HepG2 (cell line): ENCODE measurements around the gene ACAP2. TPM values are rescaled to one million over a fixed set of nuclear protein-coding genes. Genes with fewer than 3 reads are reported as not detected.

Source experiments
- NFAT5 ChIP-seq: sonication (generic); formaldehyde crosslinking; IDR thresholded peaks from 2 replicates; pipeline ENCODE4 v1.4.0; 2020; ENCODE audit warnings: missing genetic modification reagents
- PHF20 ChIP-seq: sonication (generic); formaldehyde crosslinking; IDR thresholded peaks from 2 replicates; pipeline ENCODE4 v1.5.0; 2020; ENCODE audit warnings: mild to moderate bottlenecking, missing genetic modification reagents
- SAFB2 ChIP-seq: sonication (generic); formaldehyde crosslinking; IDR thresholded peaks from 2 replicates; pipeline ENCODE4 v1.5.1; 2020; ENCODE audit warnings: missing genetic modification reagents, low read depth, mild to moderate bottlenecking, borderline replicate concordance
- SP1 ChIP-seq, 2 experiments: fragments of 450-650 bp in 1 of 2; sonication (generic) in 1 of 2; formaldehyde crosslinking in 1 of 2; IDR thresholded peaks; 2 replicates each; pipeline versions ENCODE4 v1.4.0 to v1.6.1; 2016 to 2020; ENCODE audit warnings: missing genetic modification reagents in 1 of 2
- ZEB1 ChIP-seq: IDR thresholded peaks from 2 replicates; pipeline ENCODE4 v1.6.1; 2012; ENCODE audit warnings: mild to moderate bottlenecking, low read depth, inconsistent platforms; ENCODE audit not compliant: insufficient replicate concordance
- ZHX2 ChIP-seq, 2 experiments: sonication (generic) in 1 of 2; formaldehyde crosslinking in 1 of 2; IDR thresholded peaks; 2 replicates each; pipeline versions ENCODE4 v1.6.1 to v1.9.0; 2014 to 2022; ENCODE audit warnings: antibody characterized with exemption in 1 of 2, borderline replicate concordance in 1 of 2, inconsistent platforms in 1 of 2, low read depth in 1 of 2, missing genetic modification reagents in 1 of 2
- ZNF652 ChIP-seq: IDR thresholded peaks from 2 replicates; pipeline ENCODE4 v1.6.1; 2016; ENCODE audit warnings: low read depth, borderline replicate concordance
- ZNF737 ChIP-seq: sonication (generic); formaldehyde crosslinking; IDR thresholded peaks from 2 replicates; pipeline ENCODE4 v1.5.0; 2020; ENCODE audit warnings: missing genetic modification reagents, mild to moderate bottlenecking, borderline replicate concordance
- ZSCAN22 ChIP-seq: sonication (generic); formaldehyde crosslinking; IDR thresholded peaks from 2 replicates; pipeline ENCODE4 v1.4.0; 2020; ENCODE audit warnings: mild to moderate bottlenecking, missing genetic modification reagents
- polyA plus RNA-seq, 8 experiments: library from polyadenylated mRNA; depleted of rRNA in 3 of 8; stranded (reverse) in 7 of 8; unstranded in 1 of 8; fragments of >200 nt; fragmentation: Illumina TruSeq in 4 of 8; extraction: Trizol in 4 of 8; gene quantifications; 2 replicates each; pipeline versions ENCODE4 v1.2.1 to v1.2.3, GENCODE V29; 2011 to 2016; ENCODE audit warnings: low read depth in 4 of 8, missing spikeins in 1 of 8, mixed read lengths in 1 of 8; ENCODE audit not compliant: insufficient read depth in 1 of 8
- total RNA-seq, 5 experiments: library from RNA; depleted of rRNA; stranded (reverse); fragments of >200 nt; fragmentation: Illumina TruSeq; extraction: Trizol; gene quantifications; 2 replicates each; pipeline ENCODE4 v1.2.3, GENCODE V29; 2016; ENCODE audit warnings: low read depth in 1 of 5
- TF ChIP-seq, protein P1 (sequence below): sonication (generic); formaldehyde crosslinking; IDR thresholded peaks from 2 replicates; pipeline ENCODE4 v1.4.0; 2020; ENCODE audit warnings: mild to moderate bottlenecking, missing genetic modification reagents

The ACAP2 gene
- total and polyA plus RNA-seq, 2 of the 13 experiments (the other 11 are each of a cell fraction or from before 2014, with no cell fraction given): 7.3 to 23.9 TPM

GRCh38 chr3:195270079-195270816, 172.6 kb downstream of the ACAP2 start (continued):
- no peak for TF ChIP-seq ZHX2 (IDR thresholded peaks at IDR 0.05; ENCODE audit: low read depth)
- TF ChIP-seq ZHX2 (CRISPR knock-in tag; IDR thresholded peaks at IDR 0.05; ENCODE audit: borderline replicate concordance): peak; percentile 41; the same call in 1 of the 2 replicates
- TF ChIP-seq, protein P1, sequence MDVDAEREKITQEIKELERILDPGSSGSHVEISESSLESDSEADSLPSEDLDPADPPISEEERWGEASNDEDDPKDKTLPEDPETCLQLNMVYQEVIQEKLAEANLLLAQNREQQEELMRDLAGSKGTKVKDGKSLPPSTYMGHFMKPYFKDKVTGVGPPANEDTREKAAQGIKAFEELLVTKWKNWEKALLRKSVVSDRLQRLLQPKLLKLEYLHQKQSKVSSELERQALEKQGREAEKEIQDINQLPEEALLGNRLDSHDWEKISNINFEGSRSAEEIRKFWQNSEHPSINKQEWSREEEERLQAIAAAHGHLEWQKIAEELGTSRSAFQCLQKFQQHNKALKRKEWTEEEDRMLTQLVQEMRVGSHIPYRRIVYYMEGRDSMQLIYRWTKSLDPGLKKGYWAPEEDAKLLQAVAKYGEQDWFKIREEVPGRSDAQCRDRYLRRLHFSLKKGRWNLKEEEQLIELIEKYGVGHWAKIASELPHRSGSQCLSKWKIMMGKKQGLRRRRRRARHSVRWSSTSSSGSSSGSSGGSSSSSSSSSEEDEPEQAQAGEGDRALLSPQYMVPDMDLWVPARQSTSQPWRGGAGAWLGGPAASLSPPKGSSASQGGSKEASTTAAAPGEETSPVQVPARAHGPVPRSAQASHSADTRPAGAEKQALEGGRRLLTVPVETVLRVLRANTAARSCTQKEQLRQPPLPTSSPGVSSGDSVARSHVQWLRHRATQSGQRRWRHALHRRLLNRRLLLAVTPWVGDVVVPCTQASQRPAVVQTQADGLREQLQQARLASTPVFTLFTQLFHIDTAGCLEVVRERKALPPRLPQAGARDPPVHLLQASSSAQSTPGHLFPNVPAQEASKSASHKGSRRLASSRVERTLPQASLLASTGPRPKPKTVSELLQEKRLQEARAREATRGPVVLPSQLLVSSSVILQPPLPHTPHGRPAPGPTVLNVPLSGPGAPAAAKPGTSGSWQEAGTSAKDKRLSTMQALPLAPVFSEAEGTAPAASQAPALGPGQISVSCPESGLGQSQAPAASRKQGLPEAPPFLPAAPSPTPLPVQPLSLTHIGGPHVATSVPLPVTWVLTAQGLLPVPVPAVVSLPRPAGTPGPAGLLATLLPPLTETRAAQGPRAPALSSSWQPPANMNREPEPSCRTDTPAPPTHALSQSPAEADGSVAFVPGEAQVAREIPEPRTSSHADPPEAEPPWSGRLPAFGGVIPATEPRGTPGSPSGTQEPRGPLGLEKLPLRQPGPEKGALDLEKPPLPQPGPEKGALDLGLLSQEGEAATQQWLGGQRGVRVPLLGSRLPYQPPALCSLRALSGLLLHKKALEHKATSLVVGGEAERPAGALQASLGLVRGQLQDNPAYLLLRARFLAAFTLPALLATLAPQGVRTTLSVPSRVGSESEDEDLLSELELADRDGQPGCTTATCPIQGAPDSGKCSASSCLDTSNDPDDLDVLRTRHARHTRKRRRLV (CRISPR knock-in tag): no peak
- no peak for TF ChIP-seq SP1 (IDR thresholded peaks at IDR 0.05)
- no peak for TF ChIP-seq SP1 (CRISPR knock-in tag; IDR thresholded peaks at IDR 0.05)
- TF ChIP-seq NFAT5 (CRISPR knock-in tag): peak; percentile 83
- peak; percentile 80 for TF ChIP-seq SAFB2 (CRISPR knock-in tag)
- no peak for TF ChIP-seq ZEB1
- 0 out of 2 replicates have a peak, but pooled peaks have one; percentile 9 for TF ChIP-seq ZNF737
- no peak; the same call in 1 of the 2 replicates for TF ChIP-seq PHF20
- TF ChIP-seq ZNF652: no peak
- TF ChIP-seq ZSCAN22: no peak
